Muscle of arm (tissue), 12 donors: ENCODE results near the gene SLC49A3. TPM values are rescaled to one million over a fixed set of nuclear protein-coding genes. Genes with fewer than 3 reads are reported as not detected.
"Not testable (repeated sequence)": the region's sequence is repeated elsewhere in the genome, so short reads cannot be mapped to it uniquely, and the experiment has no call there.

Source experiments
- DNase-seq: peaks from one replicate; pipeline ENCODE4 v3.0.0-alpha.2; 2013
- polyA plus RNA-seq, 12 donors: library from polyadenylated mRNA; unstranded; fragments of 120-200 nt; gene quantifications; one replicate each; pipeline ENCODE4 v1.2.1, GENCODE V29; 2013; ENCODE audit not compliant: insufficient read length in 12 of 12

The SLC49A3 gene
- polyA plus RNA-seq, 12 donors, result 6.5 to 33.9 (median 24.1) TPM; not detected in 2

DNA sequence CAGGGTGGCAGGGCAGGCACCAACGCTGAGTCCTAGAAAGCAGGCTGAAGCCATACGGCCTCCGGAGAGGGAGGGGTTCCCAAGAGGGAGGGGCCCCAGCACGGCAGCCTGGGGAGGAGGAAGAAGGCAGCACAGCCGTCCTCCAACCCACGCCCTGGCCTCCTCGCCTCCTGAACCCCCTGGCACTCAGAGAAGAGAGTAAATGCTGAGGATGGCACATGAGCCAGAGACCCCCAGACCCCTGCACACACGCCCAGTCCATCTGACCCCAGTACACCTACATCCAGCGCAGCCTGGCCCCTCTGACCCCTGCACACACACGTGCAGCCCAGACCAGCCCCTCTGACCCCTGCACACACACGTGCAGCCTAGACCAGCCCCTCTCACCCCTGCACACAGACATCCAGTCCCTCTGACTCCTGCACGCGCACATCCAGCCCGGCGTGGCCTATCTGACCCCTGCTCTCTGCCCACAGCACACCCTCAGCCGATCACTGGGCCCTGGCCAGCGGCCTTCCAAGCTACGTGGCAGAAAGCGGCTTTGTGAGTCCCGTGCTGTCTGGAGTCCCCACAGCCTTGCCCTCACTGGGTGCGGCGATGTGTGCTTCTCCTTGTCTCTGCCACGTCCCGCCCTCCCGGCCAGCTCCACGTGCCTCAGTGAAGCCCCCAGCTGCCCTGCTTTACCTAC is 33.3 kb downstream of the SLC49A3 start:
- DNase-seq, result no peak

DNA sequence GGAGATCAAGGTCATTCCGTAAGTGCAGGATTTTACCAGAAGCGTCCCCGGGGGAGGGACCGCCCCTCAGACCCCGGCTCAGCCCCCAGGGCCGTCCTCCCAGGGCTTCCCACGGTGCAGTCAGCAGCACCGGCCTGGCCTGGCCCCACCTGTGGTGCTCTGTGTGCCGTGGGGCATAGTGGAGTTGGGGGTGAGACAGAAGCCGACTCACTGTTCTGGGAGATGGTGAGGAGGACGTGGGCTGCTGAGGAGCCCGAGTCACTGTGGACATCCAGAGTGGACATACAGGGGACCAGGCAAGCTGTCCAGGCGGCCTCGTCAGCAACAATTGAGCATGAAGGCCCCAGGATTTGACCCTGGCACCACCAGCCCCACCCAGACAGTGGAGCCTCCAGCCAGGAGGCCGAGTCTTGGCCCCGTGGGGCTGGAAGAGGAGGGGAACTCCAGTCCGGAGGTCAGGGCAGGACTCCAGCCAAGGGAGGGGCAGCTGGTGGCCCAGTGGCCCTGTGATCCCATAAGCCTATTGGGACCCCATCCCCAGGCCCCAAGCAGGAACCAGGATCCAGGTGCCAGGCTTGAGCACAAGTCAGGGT is 34.0 kb downstream of the SLC49A3 start:
- DNase-seq, result no peak

DNA sequence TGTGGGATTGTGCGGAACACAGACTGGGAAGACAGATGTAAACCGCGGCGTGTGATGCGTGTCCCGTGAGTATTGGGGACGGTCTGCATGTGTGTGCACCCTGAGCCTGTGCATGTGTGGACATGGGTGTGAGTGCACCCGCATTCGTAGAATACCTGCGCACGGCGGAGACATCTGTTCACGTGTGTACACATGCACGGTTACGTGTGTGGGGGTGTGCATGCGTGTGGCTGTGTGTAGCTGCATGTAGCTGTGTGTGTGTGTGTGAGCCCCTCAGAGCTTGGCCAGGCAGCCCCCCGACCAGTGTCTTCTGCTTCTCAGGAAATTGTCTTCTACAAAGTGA is 34.5 kb downstream of the SLC49A3 start:
- DNase-seq, result no peak

DNA sequence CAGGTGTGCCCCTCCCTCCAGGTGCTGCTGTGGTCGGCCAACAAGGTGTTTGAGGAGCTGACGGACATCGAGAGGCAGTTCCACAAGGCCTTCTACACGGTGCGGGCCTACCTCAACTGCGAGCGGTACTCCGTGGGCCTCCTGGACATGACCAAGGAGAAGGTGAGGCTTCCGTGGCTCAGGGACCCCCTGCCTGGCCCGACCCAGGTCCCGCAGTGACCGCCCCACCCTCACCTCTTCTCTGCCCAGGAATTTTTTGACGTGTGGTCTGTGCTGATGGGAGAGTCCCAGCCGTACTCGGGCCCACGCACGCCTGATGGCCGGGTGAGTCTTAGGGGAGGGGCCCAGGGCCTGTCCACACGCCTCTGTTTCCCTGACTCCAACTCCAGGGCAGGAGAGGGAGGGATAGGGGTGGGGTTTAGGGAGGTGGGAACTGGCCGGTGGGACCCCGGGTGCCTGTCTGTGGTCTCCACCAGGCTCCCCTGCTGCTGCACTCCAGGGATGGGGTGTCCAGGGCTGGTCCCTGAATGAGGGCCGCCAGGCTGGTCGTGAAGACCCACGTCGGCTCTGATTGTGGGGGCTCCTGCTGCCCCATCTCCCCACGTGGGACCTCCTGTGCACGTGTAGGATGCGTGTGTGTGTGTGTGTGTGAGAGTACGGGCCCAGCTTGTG is 35.0 kb downstream of the SLC49A3 start:
- no peak for DNase-seq

DNA sequence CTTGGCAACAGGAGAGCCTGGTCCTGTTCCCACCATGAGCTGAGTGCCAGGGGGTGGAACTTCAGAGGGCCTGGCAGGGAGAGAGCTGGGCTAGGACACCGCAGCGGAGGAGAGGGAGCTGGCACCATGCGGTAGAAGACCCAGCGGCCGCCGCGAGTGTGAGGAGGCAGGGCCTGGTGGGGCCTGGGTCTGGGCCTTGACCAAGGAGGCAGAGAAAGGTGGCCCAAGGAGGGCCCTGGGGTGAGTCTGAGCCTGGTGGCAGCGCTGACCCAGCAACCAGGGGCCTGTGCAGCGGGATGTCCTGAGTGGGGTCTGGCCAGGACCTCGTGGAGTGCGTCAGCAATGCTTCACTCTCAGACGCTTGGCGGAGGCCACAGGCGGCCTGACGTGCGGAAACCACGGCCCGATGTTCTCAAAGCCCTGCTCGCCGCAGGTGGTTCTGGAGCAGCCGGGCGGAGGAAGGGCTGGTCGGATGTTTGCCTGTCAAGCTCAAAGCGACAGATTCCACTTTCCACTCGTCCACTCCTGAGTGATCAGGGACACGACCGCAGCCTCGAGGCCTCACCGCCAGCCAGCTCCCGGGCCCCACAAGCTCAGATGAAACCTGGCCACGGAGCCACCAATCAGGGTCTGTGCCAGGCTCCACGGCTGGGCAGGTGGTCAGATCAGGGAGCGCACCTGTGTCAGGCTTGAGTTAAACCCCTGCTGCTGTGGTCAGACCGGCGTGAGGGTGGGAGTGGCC is 35.7 kb downstream of the SLC49A3 start:
- no peak for DNase-seq

DNA sequence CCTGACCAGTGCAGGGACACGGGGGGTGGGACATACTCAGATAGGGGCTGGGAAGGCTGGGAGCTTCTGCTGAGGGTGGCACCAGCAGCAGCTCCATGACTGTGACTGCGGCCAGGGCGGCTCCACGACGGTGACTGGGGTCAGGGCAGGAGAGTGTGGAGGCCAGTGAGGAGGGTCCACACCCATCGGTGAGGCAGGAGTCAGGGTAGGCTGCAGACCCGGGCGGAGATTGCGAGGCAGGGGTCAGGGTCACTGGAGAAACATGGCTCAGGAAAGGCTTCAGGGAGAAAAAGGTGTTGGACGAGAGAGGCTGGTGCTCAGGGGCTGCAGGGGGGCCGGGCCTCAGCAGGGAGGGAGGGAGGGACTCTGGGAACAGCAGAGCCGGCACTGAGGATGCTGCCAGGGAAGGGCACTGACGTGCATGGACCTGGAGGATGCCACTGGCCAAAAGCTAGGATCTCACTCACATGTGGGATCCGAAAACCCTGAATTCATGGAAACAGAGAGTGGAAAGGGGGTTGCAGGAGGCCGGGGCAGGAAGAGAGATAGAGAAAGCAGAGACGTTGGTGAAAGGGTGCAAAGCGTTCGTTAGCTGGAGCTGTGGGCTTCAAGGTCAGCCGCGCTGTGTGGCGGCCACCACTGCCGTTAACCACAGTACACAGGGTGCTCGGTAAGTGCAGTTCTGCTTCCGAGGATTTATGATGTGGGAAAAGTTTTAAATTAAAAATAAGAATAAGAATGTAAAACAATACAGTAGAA is 36.9 kb downstream of the SLC49A3 start:
- no peak for DNase-seq

DNA sequence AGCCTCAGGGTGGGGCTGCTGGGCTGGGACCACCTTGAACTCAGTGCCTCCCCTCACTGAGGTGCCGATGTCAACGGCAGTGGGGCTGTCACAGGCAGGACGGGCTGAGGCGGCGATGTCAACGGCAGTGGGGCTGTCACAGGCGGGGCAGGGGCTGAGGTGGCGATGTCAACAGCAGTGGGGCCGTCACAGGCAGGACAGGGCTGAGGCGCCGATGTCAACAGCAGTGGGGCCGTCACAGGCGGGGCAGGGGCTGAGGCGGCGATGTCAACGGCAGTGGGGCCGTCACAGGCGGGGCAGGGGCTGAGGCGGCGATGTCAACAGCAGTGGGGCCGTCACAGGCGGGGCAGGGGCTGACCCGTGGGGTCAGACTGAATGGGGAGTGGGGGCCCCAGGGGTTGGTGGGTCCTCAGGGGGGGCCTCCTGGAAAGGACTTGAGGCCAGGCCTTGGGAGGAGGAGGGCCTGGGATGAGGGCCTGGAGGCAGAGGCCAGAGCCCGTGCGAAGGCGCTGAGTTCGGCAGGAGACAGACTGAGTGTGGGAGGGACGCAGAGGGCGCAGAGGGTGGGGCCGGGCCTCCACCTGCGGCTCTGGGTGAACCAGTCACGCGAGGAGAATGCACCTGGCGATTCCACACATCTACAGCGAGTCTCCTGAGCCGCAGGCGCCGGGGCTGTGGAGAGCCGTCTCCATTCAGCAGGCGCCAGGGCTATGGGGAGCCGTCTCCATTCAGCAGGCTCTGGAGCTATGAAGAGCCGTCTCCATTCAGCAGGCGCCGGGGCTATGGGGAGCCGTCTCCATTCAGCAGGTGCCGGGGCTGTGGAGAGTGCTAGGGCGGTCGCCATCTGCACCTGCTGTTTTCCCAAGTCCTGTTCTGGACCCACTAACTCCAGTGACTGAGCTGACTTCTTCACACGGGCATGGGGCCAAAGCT is 37.7 kb downstream of the SLC49A3 start:
- DNase-seq, result no peak

DNA sequence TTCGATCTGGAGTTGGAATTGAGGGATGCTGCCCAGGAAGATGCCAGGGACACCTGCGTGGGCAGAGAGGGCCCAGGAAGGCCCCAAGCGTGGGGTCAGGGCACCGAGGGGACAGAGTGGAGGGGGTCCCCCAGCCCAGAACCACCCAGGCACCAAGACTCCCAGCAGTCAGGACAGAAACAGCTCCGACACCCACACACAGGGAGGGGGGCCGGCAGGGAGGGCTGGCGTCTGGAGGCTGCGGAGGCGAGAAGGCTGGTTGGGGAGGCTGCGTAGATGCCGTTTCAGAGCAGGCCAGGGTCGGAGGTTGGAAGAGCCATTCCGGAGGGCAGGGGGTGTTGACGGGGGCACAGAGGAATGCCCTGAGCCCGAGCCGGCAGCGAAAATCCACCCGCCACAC is 38.5 kb downstream of the SLC49A3 start:
- DNase-seq, result no peak

DNA sequence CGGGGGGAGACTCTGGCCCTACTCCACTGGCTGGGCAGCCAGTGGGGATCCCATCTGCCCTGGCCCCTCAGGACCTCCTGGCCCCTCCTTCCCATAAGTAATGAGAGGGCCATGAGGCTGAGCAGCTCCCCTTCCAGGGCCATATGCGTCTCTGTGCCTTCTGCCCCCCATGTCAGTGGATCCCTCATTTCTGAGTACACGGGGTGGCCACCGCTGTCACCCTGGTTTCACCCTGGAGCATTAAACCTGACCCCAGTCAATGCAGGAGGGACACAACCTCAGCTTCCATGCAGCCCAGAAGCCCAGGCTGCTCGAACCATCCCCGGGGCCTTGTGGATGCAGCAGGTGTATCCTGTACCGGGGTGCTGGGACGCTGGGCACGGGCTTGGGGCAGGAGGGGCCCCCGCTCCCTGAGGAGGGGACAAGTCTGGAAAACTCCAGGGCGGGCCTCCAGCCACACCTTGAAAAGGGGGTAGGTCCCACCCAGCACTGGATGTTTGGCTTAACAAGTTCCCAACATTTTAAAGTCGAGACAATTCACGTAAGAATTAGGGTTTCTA is 39.1 kb downstream of the SLC49A3 start:
- no peak for DNase-seq

DNA sequence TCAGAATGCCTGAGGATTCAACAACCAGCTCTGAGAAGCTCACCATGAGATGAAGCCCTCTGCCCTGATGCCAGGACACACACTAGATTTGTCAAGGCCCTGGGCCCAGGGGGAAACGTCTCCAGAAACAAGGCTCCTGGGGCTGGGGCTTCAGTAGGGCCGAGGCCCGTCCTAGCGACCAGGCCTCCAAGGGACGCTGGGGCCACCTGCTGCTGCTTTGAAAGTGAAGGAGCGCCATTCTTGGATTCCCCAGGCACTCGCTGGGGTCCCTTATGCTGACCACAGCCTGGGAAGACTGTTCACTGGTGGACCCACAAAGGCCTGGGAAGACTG is 39.7 kb downstream of the SLC49A3 start:
- no peak for DNase-seq

DNA sequence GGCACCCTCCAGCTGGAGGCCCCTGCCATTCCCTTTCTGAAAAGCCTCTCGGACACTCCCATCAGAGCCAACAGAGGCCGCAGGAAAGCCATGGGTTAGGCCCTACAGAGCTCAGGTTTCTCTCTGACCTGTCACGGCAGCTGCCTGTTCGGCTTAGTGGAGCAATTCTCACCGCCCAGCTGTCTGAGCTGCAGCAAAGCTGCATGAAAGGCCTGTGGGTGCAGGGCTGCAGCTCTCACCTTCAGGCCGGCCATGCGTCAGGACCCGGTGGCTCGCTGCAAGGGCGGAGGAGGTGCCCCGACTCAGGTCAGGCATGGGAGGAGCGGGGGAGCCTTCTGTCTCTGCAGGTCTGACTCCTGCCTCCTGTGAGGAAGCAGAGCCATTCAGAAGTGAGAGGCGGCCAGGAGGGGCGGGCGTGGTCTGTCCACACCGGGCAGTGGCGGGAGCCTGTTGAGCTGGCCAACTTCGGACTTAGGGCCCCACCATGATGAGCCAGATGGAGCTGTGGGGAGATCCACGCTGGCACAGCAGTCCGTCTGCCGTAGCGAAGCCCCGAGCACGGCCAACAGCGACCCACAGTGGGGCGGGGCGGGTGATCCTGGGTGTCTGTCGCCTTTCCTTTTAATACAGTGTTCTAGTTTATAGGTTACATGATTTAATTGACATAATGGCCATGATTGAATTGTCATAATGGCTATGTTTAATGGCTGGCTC is 40.2 kb downstream of the SLC49A3 start:
- DNase-seq, result no peak

DNA sequence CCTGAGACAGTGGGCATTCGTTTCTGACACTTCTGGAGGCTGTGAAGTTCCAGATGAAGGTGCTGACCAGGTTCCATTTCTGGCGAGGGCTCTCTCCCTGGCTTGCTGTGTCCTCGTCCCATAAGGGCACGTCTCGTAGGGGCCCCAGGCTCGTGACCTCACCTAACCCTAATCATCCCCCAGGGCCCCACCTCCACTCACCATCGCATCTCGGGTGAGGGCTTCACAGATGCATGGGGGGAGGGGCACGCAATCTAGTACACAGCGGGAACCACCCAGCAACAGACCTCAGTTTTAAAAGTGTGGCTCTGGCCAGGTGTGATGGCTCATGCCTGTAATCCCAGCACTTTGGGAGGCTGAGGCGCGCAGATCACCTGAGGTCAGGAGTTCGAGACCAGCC is 41.5 kb downstream of the SLC49A3 start:
- DNase-seq, result no peak

DNA sequence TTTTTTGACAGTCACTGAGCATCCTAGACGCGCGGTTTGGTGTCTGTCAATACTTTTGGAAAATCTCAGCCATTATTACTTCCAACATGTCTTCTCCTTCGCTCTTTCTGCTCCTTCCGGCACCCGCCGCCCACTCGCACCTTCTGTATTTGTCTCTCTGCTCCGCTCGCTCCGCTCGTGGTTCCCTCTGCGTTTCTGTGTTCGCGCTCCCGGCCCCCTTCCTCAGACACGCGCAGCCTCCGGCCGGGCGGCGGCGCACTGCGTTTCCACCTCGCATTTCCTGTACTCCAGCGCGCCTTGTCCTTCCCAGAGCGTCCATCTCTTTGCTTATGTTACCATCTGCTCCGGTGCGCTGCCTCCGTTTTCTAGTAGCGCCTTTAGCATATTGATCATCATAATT is 42.5 kb downstream of the SLC49A3 start:
- no peak for DNase-seq

DNA sequence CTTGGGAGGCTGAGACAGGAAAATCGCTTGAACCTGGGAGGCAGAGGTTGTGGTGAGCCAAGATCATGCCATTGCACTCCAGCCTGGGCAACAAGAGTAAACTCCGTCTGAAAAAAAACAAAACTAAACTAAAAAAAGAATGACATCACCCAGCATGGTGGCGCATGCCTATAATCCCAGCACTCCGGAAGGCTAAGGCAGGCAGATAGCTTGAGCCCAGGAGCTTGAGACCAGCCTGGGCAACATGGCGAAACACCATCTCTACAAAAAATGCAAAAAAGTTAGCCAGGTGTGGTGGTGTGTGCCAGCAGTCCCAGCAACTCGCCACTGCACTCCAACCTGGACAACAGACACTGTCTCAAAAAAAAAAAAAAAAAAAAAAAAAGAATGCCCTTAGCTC is 46.6 kb downstream of the SLC49A3 start:
- not testable (repeated sequence) for DNase-seq

DNA sequence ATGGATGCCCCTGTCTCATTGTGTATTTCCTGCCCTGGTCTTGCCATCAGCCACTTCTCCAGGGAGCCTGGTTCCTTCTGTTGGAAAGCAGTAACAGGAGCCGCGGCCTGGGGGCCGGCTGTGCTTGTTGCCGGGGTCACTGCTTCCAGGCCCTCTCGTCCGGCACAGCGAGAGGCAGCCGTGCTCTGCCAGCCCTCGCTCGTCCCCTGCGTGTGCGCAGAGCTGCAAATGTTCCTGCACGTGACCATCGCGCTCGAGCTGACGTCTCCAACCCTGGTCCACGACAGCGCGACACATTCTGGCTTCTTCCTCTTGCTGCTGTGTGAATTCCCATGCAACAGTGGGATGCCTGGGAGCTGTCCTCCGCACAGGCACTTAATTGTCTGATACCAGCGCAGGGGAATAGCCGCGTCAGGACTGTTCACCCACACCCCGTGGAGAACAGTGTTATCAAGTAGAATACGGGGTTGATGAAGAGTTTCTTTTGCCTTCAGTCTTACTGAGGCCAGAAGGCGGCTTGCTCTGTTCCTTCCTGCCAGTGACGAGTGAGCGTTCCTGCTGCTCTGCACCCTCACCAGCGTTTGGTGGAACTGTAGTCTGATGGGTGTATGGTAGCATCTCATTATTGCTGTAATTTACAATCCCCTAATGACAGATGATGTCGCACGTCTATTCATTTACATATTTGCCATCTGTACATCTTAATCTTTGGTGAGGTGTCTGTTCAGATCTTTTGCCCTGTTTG is 51.2 kb downstream of the SLC49A3 start:
- no peak for DNase-seq

DNA sequence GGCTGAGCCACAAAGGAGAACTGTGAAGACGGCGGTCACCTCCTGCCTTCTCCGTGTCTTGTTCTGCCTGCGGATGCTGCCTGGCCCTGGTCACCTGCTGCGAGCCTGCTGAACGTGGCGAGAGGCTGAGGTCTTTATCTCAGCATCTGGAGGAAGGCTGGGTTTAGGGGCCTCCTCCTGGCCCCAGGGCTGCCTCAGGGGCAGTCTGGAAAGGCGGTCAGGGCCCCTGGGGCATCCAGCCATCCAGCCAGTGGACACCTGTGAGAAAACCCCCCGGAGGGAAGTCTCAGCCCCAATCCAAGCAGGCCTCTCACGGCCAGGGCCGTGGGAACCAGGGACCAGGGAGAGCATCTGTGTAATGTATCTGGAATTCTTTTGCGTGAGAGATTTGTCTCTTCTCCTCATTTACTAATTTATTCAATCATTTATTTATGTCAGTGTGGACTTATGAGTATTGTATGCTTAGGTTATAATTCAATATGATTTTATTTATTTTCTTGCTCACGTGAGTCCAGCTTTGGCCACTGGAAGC is 52.3 kb downstream of the SLC49A3 start:
- no peak for DNase-seq

DNA sequence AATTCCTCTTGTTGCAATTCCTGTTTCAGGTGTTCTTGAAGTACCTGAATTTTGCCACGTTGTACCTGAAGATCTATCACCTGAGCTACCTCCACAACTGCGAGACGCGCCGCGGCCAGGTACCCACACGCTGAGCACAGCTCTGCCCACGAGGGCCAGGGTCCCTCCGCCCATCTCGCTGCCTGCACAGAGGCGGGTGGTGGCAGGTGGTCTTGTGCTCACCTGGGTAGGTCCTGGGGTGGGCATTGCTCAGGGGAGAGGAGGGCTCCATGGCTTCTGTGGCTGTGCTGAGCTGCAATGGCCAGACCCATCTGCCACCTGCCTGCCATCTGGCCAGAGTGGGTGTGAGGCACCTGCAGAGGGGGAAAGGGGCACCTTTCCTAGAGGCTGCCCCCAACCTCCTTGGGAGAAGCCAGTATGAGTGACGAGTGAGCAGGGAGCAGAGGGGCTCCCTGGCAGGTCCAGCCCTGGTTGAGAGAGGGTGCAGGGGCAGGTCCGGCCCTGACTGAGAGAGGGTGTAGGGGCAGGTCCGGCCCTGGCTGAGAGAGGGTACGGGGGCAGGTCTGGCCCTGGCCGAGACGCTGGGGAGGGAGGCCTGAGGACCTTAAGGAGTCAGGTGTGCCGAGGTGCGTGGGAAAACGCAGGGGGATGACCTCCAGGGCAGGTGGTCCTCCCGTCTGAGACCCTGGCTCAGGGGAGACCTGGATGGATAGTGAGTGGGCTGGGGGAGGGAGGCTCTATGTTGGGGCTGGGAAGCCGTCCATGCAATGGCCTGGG is 52.9 kb downstream of the SLC49A3 start:
- no peak for DNase-seq
